CD4-positive, alpha-beta T cell treated with Interferon gamma for 1 hour (primary cell): ENCODE data around the gene KCNQ1.

ENCODE experiments used
- DNase-seq: peaks from one replicate; pipeline ENCODE4 v3.0.0-alpha.2; 2020

Gene KCNQ1

DNA sequence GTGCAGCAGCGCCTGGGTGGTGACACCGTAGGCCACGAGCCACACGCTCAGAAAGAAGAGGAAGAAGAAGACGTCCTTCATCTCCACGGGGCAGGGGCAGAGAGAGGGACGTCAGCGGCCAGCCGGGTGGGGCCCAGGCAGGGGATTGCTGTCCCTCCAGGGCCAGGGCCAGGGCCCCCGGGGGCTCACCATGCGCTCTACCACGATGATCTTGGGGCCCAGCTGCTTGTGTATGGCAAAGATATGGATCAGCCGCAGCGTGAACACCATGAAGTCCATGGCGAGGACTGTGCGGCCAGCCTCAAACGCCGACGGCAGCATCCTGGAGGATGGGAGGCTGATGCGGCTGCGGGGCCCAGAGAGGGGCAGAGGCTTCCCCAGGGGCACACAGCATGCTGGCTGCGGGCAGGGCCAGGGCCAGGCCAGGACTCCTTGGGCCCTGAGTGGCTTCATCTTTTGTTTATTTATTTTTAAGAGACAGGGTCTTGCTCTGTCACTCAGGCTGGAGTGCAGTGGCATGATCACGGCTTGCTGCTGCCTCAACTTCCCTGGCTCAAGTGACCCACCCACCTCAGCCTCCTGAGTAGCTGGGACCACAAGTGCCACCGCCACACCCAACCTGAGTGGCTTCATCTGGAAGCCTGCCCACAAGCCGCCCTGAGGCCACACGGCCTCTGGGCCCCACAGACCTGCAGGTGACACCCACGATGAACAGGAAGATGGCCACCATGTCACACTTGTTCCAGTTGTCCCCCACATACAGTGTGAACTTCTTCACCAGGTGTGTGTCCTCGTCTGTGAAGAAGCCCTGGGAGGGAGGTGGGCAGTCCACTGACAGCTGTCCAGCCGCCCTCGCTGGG, 33.1 kb upstream of the KCNQ1 start:
- no peak for DNase-seq

DNA sequence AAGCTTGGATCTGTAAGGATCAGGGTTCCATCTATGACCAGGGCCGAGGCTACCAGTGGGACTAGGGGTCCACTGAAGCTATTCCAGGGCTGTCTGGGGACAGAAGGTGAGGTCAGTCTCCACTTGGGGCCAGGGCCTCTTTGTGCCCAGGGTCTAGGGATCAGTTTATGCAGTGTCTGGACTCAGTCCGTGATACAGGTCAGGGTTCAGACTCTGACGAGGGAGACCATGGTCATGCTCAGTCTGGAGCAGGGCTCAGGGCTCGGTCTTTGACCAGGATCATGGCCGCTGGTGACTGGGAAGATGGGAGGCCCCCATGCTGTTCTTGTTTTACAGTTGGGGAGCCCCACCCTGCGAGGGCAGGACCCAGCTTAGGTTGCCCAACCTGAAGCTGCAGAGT, 32.5 kb upstream of the KCNQ1 start:
- DNase-seq = no peak

DNA sequence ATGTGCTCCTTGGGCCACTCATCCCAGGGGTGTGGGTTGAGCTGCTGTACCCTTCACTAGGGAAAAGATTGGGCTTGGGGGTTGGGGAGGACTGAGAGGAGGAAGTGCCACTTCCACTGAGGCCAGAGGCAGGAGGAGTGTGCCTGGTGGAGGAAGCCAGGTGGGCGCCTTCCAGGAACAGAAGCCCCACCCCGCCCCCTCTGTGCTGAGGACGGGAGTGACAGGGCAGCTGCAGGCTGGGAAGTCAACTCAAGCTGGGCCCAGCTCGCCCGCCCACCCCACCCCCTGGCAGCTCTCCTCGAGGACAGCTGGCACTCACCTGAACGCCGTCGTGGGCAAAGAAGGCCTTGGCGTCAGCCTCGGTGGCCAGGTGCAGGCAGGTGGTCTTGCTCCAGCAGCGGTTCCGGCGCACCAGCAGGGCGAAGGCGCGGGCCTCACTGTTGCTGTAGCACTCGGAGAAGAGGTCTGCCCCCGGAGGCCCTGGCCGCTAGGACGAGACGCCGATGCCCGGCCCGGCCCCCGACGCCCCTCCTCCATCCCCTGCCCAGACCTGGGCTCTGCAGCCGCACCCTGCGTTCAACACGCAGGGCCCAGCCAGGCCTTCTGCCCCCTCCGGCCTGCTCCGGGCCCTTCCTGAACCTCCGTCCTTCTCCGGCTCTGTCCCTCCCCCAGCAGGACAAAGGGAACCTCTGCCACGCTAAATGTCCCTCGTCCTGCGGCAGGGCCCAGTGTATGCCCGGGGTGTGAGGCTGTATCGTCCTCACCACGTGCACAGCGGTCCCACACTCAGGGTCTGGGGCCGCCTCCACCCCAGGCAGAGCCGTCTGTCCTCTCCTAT, 30.8 kb upstream of the KCNQ1 start:
- DNase-seq = no peak

DNA sequence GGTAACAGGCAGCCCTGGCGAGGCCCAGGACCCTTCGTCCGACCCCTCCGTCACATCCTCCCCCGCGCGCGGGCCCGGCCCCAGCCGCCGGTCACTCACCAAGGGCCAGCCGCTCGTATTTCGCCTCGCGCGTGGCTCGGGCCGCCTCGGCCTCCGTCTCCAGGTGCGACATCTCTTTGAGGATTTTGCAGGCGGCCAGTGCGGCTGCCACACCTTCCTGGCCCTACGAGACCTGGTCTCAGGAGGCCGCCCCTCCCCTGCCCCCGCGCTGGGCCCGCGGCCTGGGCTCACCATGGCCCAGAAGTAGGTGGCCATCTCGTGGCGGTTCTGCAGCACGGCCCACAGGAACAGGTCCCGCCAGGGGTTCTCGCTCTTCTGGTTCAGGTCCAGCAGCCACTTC, 30.2 kb upstream of the KCNQ1 start:
- DNase-seq = no peak

DNA sequence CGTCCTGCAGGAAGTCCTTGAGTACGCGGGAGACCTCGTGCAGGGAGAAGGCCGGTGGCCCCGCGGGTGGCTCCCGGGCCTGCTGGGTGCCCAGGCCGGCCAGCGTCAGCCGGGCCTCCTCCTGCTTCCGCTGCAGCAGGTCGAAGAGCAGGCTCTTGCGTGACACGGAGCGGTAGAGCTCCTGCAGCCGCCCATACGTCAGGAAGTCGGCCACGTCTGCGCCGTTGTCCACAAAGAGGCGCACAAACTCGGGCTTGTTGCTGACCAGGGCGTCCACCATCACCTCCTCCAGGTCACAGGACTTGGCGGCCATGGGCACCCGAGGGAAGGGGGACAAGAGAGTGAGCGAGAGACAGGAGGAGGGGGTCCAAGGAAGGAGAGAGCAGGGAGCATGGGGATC, 29.6 kb upstream of the KCNQ1 start:
- no peak for DNase-seq

DNA sequence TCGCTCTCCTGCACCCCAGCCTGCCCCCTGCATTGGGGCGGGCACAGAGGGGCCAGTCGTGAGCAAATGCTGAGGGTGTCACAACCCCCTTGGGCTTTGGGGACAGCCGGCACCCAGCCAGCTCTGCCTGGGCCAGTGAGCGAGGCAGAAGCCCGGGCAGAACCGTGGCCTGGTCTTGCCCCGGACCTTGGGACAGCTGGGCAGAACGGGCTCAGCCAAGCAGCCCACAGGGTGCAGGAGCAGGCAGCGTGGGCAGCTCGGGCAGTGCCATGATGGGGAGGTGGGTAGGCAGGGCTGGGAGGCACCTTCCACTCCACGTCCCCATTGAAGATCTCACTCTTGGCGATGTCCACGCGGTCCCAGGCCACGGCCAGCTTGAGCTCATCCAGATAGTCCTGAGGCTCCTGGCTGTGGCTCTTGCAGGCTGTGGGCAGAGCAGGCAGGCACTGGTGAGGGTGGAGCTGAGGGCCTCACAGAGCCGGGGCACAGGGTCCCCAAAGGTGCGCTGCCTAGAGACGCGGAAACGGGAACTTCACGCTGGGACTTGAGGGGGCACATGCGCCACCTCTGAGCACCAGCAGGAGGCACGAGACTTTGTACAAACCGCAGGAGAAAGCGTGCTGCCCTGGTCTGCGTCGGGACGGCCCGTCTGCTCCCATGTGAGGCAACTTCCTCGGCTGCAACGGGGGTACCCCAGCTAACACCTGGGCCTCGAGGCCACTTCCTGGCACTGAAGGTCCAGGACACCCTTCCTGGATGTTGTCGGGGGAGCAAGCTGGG, 29.0 kb upstream of the KCNQ1 start:
- no peak for DNase-seq

DNA sequence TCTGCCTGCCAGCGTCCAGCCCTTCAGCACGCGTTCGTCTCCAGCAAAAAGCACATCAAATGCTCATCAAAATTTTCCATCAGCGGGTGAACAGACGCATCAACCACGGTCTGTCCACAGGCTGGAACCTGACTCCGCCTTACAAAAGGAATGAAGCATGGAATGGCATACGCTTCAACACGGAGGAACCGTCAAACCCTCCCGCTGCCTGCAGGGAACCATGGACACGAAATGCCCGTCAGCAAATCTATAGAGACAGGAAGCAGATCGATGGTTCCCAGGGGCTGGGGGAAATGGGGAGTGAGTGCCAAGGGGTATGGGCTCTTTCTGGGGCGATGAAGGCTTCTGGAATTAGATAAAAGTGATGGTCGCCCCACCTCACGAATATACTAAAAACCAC, 28.0 kb upstream of the KCNQ1 start:
- no peak for DNase-seq

DNA sequence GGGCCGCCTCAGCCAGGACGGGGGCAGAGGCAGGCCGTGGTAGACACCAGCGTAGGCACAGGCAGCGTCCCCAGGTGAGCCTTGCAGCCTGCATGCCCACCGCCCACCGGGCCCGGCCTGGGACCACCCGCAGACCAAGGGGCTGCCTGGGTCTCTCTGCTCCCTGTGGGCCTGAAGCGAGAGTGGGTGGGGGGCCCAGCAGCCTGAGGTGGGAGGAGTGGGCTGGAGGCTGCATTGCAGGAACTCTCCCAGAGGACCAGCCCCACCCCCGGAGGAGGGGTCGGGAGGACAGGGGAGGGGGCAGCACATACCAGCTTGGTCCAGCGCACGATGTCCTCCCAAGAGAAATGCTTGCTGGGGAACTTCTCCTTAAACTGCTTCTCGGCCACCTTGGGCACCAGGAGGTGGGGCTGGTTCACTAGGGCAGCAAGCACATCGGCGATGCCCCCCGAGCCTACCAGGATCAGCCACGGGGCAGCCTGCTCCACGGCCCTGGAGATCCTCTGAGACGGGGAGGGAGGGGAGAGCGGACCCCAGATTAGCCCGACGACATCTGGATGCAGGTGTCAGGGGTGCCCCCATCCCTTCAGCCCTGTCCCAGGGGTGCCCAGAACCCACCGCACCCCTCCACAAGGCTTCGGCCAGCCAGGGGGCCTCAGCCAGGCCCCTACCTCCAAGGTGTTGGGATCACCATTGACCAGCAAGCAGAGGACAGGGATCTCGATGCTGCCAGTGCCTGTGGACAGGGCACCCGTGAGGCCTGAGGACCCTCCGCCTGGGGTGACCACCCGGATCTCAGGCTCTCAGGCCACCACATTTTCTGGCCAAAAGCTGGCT, 26.7 kb upstream of the KCNQ1 start:
- no peak for DNase-seq

DNA sequence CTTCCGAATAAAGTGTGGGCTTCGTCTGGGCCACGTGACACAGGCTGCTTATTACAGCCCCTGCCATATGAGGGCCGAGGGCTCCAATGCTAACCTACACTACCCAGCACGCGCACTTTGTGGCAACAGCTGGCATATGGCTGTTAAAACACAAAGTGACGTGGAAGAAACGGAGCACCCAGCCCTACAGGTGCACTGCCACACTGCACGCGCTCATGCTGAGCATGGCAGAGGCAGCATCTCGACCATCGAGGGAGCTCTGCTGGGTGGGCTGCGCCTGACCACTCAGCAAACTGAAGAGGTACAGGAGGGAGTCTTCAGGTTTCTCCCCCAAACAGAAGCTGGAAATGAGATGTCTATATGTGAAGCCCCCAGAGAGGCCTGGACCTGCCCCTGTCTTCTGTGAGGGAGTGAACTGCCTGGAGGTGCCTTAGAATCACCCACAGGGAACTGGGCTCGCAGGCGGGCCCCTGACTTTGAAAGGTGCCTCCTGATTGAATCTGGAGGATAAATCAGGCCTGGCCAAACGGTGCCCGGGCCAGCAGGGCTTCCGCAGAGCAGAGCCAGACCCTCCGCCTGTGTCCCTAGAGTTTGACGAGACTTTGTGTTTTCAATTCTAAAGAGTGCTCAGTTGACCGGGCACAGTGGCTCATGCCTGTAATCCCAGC, 26.0 kb upstream of the KCNQ1 start:
- no peak for DNase-seq

DNA sequence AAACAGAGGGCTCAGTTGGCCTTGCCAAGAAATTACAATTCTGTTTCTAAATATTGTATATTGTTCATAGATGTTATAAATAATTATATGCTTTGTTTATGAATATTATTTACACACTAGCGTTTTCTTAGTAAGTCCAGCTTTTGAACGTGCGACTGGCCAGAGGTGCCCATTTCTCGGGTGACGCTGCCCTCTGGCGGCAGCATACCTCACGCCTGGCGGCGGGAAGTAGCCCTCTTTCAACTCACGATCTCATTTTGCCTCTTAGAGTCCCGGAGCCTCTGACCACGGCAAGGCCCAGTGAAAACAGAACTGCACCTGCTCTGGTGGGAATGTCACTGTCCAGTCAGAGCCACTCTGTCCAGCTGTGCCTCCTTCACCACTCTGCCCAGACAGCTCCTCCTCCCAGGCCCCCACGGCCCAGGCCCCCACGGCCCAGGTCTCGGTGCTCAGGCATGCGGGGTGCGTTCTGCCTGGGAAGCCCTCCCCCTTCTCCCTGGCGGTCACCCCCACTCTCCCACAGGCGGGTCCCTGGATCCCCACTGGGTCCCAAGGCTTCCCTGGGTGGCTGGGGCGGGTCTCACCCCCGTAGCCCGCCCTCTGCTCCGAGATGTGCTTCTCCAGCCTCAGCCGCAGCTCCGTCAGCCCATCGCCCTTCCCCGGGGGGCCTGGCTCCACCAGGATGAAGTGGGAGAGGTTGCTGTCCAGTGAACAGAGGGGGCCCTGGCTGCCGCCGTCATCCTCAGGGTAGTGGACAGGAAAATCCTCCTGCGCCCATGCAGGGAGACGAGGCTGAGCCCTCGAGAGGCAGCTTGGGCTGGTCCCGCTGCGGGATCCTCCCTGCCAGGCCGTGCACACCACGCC, 24.9 kb upstream of the KCNQ1 start:
- DNase-seq = peak; percentile 59

DNA sequence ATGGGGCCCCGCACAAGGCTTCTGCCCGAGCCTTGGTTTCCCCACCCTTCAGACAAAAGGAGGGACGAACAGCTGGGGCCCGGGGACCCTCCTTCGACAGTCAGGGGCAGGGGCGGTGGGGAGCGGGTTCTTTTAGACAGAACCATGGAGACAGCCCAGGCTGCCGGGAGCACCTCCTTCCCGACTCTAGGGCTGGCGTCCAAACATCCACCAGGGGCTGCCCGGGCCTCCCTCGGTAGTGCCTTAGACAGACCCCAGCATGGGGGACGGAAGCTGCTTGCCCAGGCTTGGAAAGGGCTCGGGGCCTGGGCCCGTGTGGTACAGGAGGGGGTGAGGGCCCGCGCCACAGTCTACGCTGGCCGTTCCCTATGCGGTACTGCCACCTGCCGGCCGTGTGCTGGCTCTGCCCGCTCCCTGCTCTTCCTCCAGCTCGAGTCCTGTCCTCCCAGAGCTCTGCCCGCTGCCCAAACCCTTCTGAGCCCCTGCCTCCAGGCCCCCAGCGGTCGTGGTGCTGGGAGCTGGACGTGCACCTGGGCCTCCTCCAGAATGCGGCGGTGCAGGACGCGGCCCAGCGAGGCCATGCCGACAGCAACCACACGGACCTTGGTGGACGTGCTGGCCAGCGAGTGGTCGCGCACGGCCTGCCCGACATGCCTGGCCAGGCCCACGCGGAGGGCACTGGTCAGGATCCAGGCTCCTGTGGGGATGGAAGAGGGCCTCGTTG, 24.1 kb upstream of the KCNQ1 start:
- DNase-seq = peak; percentile 67

DNA sequence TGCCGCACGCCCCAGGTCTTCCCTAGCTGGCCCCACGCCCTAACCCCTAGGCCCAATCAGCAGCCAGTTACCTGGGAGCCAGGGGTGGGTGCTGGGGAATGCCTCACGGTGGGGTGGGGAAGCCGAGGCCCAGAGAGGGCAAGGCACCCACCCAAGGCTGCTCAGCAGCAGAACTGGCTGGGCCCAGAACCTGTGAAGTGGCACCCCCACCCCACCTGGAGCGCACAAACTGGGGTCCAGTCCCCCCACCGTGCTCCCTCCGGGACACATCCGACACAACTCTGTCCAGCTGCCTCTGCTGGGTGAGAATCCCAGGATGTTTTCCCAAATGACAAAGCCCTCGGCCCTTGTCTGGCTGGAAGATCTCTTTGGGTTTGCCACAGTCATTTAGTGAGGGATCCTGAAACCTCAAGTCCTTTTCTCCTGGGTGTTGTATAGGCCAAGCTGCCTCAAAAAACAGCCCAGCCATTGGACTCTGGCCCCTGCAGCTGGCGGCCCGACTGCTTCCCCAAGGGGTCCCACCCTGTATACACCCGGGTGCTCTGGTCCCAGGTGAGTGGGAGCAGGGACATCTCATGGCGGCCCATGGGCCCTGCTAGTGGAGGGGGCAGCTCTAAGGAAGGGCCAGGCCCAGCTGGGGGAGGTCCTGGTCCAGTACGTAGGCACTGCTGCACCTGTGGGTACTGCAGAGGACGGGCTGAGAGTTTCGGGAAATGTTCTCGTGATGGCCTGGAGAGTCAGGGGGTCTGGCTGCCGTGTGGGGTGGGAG, 23.4 kb upstream of the KCNQ1 start:
- DNase-seq = no peak

DNA sequence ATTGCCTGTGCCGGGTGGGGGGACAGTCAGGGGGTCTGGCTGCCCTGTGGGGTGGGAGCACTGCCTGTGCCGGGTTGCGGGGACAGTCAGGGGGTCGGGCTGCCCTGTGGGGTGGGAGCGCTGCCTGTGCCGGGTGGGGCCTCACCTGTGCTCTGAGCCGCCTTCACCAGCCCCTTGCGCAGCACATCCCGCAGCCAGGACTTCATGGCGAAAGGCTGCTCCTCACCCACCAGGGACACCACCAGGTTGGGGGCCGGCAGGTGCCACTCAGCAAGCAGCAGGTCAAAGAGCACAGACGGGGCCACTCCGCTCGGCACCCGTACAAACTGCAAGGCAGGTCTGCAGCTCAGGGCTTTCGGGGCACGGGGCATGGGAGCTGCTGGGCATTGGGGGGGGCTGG, 22.8 kb upstream of the KCNQ1 start:
- DNase-seq = no peak

DNA sequence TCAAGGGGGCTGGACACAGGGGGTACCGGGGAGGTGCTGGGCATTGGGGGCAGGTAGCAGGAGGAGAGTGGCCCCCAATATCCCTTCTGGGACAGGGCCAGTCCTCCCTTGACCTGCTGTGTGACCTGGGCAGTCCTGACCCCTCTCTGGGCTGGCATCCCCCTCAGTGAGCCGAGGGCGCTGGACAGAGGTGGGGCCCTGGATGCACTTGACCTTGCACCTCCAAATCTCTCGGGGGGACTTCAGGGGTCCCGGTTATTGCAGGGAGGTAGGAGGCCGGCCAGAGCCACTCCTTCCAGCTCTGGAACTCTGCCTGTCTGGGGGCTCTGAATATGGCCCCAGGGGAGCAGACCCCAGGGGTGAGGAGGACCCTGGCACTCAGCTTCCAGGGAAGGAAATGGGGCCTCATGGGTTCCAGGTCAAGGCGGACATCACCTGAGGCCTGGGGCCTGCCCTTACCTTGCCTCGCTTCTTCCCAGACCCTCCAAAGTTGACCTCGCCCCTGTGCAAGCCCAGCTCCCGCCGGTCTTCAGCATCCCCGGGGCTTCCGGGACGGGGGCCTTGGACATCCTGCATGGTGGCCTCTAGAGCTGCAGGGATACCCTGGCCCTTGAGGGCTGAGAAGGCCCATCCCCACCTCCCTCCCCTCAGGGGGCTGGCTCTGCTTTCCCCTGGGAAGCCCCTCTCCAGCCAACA, 22.2 kb upstream of the KCNQ1 start:
- no peak for DNase-seq

DNA sequence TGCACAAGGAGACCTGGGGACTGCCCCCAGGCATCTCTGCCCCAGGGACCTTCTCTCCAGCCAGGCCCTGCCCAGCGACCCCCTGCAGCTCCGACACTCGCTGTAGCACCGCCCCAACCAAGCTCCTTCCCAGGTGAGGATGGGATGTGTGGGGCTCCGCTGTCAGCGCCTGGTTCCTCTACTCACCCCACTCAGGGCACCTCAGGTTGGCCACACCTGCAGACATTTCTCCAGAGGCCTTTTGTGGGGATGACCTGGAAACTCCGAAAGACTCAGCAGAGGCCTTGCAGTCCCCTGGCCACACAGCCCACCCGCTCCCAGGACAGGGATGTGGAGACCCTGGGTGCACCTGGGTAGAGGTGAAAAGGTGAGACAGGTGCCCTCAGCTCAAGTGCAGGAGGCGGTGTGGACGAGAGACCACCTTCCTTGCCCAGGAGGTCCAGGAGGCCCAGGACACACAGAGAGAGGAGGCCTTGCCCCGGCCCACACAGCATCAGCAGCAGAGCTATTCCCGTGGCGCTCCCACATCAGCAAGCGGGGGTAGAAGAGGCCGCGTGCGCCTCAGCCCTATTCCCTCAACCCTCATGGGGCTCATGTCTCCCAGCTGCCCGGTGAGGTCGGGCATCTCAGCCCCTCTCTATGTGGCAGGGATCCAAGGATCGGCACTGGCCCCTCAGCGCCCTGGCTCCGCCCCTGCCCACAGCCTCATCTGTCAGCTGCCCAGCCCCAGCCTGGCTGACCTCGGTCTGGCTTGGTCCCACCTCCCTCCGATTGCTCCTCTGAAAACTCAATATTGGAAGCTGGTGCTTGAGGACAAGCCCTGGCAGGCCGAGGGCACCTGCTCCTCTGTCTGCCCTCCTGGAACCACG, 21.4 kb upstream of the KCNQ1 start:
- DNase-seq = no peak

DNA sequence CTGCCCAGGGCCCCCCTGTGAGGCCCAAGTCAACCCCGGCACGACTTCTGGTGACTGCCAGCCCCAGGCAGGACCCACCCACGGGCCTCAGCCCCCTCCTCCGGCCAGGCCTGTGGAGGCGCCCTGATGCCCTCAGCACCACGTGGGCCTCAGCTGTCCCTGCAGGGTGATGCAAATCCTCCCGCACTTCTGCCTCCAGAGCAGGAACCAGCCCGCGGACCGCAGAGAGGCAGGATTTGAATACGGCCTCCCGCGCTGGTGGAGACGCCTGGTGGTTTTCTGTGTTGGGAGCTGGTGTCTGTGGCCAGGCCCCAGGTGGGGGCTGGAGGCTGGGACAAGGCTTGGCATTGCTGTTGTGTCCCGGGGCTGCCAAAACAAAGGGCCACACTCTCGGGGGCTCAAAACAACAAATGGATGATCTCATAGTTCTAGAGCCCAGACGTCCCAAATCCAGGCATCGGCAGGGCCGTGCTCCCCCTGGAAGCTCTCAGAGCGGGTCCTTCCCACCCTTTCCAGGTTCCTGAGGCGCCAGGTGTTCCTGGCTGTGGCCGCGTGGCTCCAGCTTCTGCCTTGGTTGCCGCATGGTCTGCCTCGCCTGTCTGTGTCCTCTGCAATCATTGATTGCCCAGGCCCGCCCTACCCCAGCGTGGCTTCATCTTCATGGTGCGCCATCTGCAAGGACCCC, 19.9 kb upstream of the KCNQ1 start:
- no peak for DNase-seq

DNA sequence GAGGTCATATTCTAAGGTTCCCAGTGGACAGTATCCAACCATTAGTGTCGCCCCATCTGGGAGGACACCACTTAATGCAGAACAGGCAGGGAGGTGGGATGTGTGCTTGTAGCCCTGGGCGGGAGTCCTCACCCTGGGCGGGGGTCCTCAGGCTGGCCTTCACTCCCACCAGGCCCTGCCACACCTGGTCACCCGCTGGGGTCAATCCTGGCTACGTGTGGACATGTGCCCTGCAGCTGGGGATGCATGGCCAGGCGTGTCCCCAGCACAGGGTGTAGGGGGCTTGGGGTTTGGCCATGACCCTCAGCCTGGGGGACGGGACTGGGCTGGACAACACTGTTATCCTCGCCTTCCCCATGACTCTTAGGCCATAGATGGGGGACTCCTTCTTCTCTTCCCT, 19.3 kb upstream of the KCNQ1 start:
- DNase-seq = no peak
